Amniotic epithelial cell (primary cell): ENCODE measurements around the gene SRRM2.

ENCODE experiments used
- DNase-seq: peaks from one replicate; pipeline ENCODE4 v3.0.0-alpha.2; 2010; ENCODE audit warnings: low read depth

The SRRM2 gene

GRCh38 chr16:2762711-2763110 is 10.3 kb downstream of the SRRM2 start:
- no peak for DNase-seq

GRCh38 chr16:2763173-2763572 is 10.7 kb downstream of the SRRM2 start:
- DNase-seq: no peak

- no peak for DNase-seq
Observed at GRCh38 chr16:2764718-2765117, 12.3 kb downstream of the SRRM2 start.

GRCh38 chr16:2765462-2766404 is 13.3 kb downstream of the SRRM2 start:
- no peak for DNase-seq

GRCh38 chr16:2766430-2767139 is 14.1 kb downstream of the SRRM2 start:
- DNase-seq: no peak

- DNase-seq: no peak
Observed at GRCh38 chr16:2767140-2767731, 14.8 kb downstream of the SRRM2 start.

GRCh38 chr16:2767891-2768290 is 15.5 kb downstream of the SRRM2 start:
- no peak for DNase-seq

GRCh38 chr16:2768403-2769089 is 16.1 kb downstream of the SRRM2 start:
- peak; percentile 79 for DNase-seq

- peak; percentile 41 for DNase-seq
Observed at GRCh38 chr16:2769100-2769529, 16.7 kb downstream of the SRRM2 start.

- peak; percentile 85 for DNase-seq
Observed at GRCh38 chr16:2769675-2770056, 17.2 kb downstream of the SRRM2 start.

- DNase-seq: no peak
Observed at GRCh38 chr16:2770057-2770951, 17.9 kb downstream of the SRRM2 start.

- no peak for DNase-seq
Observed at GRCh38 chr16:2771496-2772402, 19.3 kb downstream of the SRRM2 start.

- DNase-seq: peak; percentile 55
Observed at GRCh38 chr16:2773188-2773968, 20.9 kb downstream of the SRRM2 start.

GRCh38 chr16:2774161-2774891 is 21.9 kb downstream of the SRRM2 start:
- no peak for DNase-seq

- no peak for DNase-seq
Observed at GRCh38 chr16:2775131-2775716, 22.8 kb downstream of the SRRM2 start.

GRCh38 chr16:2775765-2776499 is 23.5 kb downstream of the SRRM2 start:
- no peak for DNase-seq

GRCh38 chr16:2776500-2777139 is 24.2 kb downstream of the SRRM2 start:
- no peak for DNase-seq
